Left kidney (tissue), 2 donors: ENCODE measurements around the gene SLC35A5. TPM values are rescaled to one million over a fixed set of nuclear protein-coding genes. Genes with fewer than 3 reads are reported as not detected.

Experiments
- DNase-seq: peaks from one replicate; pipeline ENCODE4 v3.0.0-alpha.2; 2013
- polyA plus RNA-seq: library from polyadenylated mRNA; unstranded; fragments of 120-200 nt; gene quantifications from one replicate; pipeline ENCODE4 v1.2.1, GENCODE V29; 2013; ENCODE audit not compliant: insufficient read length

Gene SLC35A5
- polyA plus RNA-seq, 1 donor, result 78.2 TPM

GRCh38 chr3:112623213-112623612 lies 61.4 kb downstream of the SLC35A5 start:
- DNase-seq, result no peak

- DNase-seq, result no peak
These were observed 61.9 kb downstream of the SLC35A5 start for GRCh38 chr3:112623717-112624116.

- no peak for DNase-seq
These were observed 65.6 kb downstream of the SLC35A5 start for GRCh38 chr3:112627419-112627818.

GRCh38 chr3:112627919-112628466 lies 66.1 kb downstream of the SLC35A5 start:
- no peak for DNase-seq

GRCh38 chr3:112629425-112629824 lies 67.6 kb downstream of the SLC35A5 start:
- no peak for DNase-seq

GRCh38 chr3:112631257-112631656 lies 69.4 kb downstream of the SLC35A5 start:
- DNase-seq, result no peak

- DNase-seq, result no peak
These were observed 70.8 kb downstream of the SLC35A5 start for GRCh38 chr3:112632596-112632995.

GRCh38 chr3:112633191-112633590 lies 71.3 kb downstream of the SLC35A5 start:
- no peak for DNase-seq

- DNase-seq, result peak; percentile 86
These were observed 71.9 kb downstream of the SLC35A5 start for GRCh38 chr3:112633757-112634156.

GRCh38 chr3:112634786-112635541 lies 73.1 kb downstream of the SLC35A5 start:
- peak; percentile 31 for DNase-seq

Other genes with a start within 250 kb of the SLC35A5 start
- gene CD200, start 228.9 kb upstream of the SLC35A5 start, polyA plus RNA-seq, result 41.6 TPM
- gene BTLA, start 62.6 kb upstream of the SLC35A5 start, polyA plus RNA-seq, result 0.83 TPM
- gene ATG3, start 83 bp upstream of the SLC35A5 start, polyA plus RNA-seq, result 47.3 TPM
- 97.9 TPM for gene CCDC80, start 79.1 kb downstream of the SLC35A5 start, polyA plus RNA-seq